ENCODE measurements around the gene TMPO.

The TMPO gene

GRCh38 chr12:98470469-98471082 is 44.8 kb upstream of the TMPO start:
- TF ChIP-seq FOXP2 (optimal IDR thresholded peaks at IDR 0.05; ENCODE audit: borderline replicate concordance, extremely low read depth, extremely low read length, insufficient read depth) (no peak), REST (IDR thresholded peaks at IDR 0.05; ENCODE audit: insufficient read depth in 1 of 2, low read depth in 2 of 2, low read length in 2 of 2) (no peak), TAF1 (IDR thresholded peaks at IDR 0.05; ENCODE audit: borderline replicate concordance, insufficient read depth, low read length) (no peak), SIN3A (IDR thresholded peaks at IDR 0.05; ENCODE audit: borderline replicate concordance, insufficient read depth, low read length) (no peak), POLR2AphosphoS5 (IDR thresholded peaks at IDR 0.05; ENCODE audit: low read depth, low read length) (no peak)

GRCh38 chr12:98471085-98471484 is 44.3 kb upstream of the TMPO start:
- TF ChIP-seq SIN3A (IDR thresholded peaks at IDR 0.05; ENCODE audit: borderline replicate concordance, insufficient read depth, low read length) (no peak), REST (IDR thresholded peaks at IDR 0.05; ENCODE audit: insufficient read depth in 1 of 2, low read depth in 2 of 2, low read length in 2 of 2) (no peak)

GRCh38 chr12:98475565-98475908 is 39.9 kb upstream of the TMPO start:
- TF ChIP-seq REST (IDR thresholded peaks at IDR 0.05; ENCODE audit: insufficient read depth in 1 of 2, low read depth in 2 of 2, low read length in 2 of 2) (no peak), SIN3A (IDR thresholded peaks at IDR 0.05; ENCODE audit: borderline replicate concordance, insufficient read depth, low read length) (no peak), TAF1 (IDR thresholded peaks at IDR 0.05; ENCODE audit: borderline replicate concordance, insufficient read depth, low read length) (no peak), FOXP2 (optimal IDR thresholded peaks at IDR 0.05; ENCODE audit: borderline replicate concordance, extremely low read depth, extremely low read length, insufficient read depth) (no peak), POLR2AphosphoS5 (IDR thresholded peaks at IDR 0.05; ENCODE audit: low read depth, low read length) (no peak)

GRCh38 chr12:98478606-98479005 is 36.8 kb upstream of the TMPO start:
- TF ChIP-seq FOXP2 (optimal IDR thresholded peaks at IDR 0.05; ENCODE audit: borderline replicate concordance, extremely low read depth, extremely low read length, insufficient read depth): no peak
- no peak for TF ChIP-seq TAF1 (IDR thresholded peaks at IDR 0.05; ENCODE audit: borderline replicate concordance, insufficient read depth, low read length)
- TF ChIP-seq POLR2AphosphoS5 (IDR thresholded peaks at IDR 0.05; ENCODE audit: low read depth, low read length): no peak
- no peak for TF ChIP-seq SIN3A (IDR thresholded peaks at IDR 0.05; ENCODE audit: borderline replicate concordance, insufficient read depth, low read length)
- no peak for TF ChIP-seq REST (IDR thresholded peaks at IDR 0.05; ENCODE audit: insufficient read depth in 1 of 2, low read depth in 2 of 2, low read length in 2 of 2)

Measured in PFSK-1 (cell line).